Panc1 (cell line): ENCODE measurements around the gene PCDHGC5.

ENCODE experiments used
- POLR2AphosphoS5 ChIP-seq: IDR thresholded peaks from 2 replicates; pipeline ENCODE4 v1.6.1; 2012; ENCODE audit warnings: mild to moderate bottlenecking, low read depth, low read length, moderate library complexity
- SIN3A ChIP-seq: IDR thresholded peaks from 2 replicates; pipeline ENCODE4 v1.6.1; 2012; ENCODE audit warnings: low read depth, mild to moderate bottlenecking, low read length, moderate library complexity, borderline replicate concordance; ENCODE audit not compliant: insufficient read depth
- TCF7L2 ChIP-seq: IDR thresholded peaks from 2 replicates; pipeline ENCODE4 v1.6.1; 2011; ENCODE audit warnings: mild to moderate bottlenecking, low read depth, low read length, inconsistent platforms
- TF ChIP-seq, protein P1 (sequence below): fragments of 450-650 bp; IDR thresholded peaks from 2 replicates; pipeline ENCODE4 v1.5.1; 2017; ENCODE audit warnings: mild to moderate bottlenecking

DNA sequence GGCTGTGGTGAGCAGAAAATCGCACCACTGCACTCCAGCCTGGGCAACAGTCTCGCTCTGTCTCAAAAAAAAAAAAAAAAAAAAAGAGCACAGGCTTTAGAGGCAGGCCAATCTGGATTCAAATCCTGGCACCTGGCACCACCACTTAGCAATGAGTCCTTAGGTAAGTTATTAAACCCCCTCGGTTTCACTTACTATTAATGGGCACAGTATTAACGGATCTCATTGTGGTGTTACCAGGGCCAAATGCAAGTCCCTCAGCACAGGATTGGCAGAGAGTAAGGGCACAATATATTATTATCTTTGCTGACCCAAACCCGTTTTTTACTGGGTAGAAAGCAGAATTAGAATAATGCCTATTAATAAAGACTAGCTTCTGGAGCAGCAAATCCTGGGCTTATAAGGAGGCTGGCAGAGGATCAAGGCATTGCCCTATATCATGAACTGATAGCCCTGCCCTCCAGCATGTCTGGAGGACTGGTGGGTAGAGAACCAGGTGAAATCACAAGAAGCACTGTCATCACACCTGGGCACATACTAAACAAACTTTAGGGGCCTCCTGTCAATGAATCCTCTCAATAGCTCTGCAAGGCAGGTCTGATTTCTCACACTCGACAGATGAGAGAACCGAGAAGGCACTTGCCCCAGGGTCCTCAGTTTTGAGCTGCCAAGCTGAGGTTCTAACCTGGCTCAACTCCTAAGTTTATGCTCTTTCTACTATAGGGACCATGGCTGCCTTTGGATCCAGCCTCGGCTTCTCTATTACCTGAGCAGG, 17.7 kb downstream of the PCDHGC5 start:
- TF ChIP-seq TCF7L2: no peak
- TF ChIP-seq, protein P1, sequence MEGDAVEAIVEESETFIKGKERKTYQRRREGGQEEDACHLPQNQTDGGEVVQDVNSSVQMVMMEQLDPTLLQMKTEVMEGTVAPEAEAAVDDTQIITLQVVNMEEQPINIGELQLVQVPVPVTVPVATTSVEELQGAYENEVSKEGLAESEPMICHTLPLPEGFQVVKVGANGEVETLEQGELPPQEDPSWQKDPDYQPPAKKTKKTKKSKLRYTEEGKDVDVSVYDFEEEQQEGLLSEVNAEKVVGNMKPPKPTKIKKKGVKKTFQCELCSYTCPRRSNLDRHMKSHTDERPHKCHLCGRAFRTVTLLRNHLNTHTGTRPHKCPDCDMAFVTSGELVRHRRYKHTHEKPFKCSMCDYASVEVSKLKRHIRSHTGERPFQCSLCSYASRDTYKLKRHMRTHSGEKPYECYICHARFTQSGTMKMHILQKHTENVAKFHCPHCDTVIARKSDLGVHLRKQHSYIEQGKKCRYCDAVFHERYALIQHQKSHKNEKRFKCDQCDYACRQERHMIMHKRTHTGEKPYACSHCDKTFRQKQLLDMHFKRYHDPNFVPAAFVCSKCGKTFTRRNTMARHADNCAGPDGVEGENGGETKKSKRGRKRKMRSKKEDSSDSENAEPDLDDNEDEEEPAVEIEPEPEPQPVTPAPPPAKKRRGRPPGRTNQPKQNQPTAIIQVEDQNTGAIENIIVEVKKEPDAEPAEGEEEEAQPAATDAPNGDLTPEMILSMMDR: no peak
- no peak for TF ChIP-seq SIN3A
- no peak for TF ChIP-seq POLR2AphosphoS5
